ENCODE measurements around the gene PMVK.

DNA sequence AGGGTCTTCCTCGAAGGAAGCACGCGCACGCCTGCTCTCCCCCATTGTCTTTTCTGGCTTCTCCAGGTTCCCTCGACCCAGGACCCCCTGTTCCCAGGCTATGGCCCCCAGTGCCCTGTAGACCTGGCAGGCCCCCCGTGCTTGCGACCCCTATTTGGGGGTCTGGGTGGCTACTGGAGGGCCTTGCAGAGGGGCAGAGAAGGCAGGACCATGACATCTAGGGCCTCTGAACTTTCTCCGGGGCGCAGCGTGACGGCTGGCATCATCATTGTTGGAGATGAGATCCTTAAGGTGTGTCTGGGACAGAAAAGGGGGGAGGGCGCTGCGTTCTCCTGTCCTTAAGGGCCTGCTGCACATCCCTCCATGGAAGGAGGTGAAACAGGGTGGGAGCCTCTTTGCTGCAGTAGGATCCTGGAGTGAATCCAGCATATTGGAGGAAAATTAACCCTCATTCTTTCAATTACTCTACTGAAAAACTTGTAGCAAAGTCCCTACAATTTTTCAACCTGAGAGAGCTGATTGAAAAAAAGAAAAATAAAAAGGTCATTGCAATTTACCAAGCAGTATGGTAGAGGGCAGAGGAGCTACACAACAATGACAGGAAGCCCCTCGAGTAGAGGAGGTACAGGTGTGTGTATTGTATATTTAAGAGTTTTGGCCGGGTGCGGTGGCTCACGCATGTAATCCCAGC is 47.4 kb upstream of the PMVK start:
- TF ChIP-seq, protein P1, sequence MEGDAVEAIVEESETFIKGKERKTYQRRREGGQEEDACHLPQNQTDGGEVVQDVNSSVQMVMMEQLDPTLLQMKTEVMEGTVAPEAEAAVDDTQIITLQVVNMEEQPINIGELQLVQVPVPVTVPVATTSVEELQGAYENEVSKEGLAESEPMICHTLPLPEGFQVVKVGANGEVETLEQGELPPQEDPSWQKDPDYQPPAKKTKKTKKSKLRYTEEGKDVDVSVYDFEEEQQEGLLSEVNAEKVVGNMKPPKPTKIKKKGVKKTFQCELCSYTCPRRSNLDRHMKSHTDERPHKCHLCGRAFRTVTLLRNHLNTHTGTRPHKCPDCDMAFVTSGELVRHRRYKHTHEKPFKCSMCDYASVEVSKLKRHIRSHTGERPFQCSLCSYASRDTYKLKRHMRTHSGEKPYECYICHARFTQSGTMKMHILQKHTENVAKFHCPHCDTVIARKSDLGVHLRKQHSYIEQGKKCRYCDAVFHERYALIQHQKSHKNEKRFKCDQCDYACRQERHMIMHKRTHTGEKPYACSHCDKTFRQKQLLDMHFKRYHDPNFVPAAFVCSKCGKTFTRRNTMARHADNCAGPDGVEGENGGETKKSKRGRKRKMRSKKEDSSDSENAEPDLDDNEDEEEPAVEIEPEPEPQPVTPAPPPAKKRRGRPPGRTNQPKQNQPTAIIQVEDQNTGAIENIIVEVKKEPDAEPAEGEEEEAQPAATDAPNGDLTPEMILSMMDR (IDR thresholded peaks at IDR 0.05), result no peak
- no peak for TF ChIP-seq POLR2A (IDR thresholded peaks at IDR 0.05)
